ENCODE measurements around the gene GRM7. TPM values are rescaled to one million over a fixed set of nuclear protein-coding genes. Genes with fewer than 3 reads are reported as not detected.

Gene GRM7
- total RNA-seq, 4 donors from 2014 or later = 0.39 TPM; not detected in 3

DNA sequence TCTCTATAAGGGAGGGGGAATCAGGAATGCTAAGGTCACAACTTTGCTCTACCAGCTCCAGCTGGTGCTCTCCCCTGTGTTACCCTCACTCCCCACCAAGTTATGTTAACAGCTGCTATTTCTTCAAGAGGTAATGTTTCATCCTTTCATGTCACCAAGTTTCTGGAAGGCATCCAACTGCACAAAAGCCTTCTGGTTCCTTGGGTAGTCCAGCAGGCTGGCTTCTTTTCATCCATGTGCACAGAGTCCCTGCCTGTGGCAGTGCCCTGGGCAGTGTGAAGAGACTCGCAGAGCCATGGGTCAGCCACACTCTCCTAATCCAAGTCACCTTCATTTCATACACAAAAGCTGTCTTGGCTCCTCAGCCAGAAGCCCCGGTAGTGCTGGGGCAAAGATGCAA lies 903.2 kb downstream of the GRM7 start:
- intact Hi-C loops (cut with DNase I) = no loop called here
- no peak overlapping the region for H3K4me3 ChIP-seq
- no peak for DNase-seq (ENCODE audit: extremely low spot score)
- no peaks in the 10 kb centered on the region for H3K9me3 ChIP-seq
- H3K36me3 ChIP-seq = no peaks in the 10 kb centered on the region
- TF ChIP-seq POLR2AphosphoS5 (IDR thresholded peaks at IDR 0.05) (no peak), POLR2A (IDR thresholded peaks at IDR 0.05; ENCODE audit: low read depth) (no peak), EP300 (IDR thresholded peaks at IDR 0.05) (no peak)
- TF ChIP-seq, protein P1, sequence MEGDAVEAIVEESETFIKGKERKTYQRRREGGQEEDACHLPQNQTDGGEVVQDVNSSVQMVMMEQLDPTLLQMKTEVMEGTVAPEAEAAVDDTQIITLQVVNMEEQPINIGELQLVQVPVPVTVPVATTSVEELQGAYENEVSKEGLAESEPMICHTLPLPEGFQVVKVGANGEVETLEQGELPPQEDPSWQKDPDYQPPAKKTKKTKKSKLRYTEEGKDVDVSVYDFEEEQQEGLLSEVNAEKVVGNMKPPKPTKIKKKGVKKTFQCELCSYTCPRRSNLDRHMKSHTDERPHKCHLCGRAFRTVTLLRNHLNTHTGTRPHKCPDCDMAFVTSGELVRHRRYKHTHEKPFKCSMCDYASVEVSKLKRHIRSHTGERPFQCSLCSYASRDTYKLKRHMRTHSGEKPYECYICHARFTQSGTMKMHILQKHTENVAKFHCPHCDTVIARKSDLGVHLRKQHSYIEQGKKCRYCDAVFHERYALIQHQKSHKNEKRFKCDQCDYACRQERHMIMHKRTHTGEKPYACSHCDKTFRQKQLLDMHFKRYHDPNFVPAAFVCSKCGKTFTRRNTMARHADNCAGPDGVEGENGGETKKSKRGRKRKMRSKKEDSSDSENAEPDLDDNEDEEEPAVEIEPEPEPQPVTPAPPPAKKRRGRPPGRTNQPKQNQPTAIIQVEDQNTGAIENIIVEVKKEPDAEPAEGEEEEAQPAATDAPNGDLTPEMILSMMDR (IDR thresholded peaks at IDR 0.05) = no peak
- H3K27me3 ChIP-seq = no peaks in the 10 kb centered on the region
- no peaks in the 10 kb centered on the region for H3K4me1 ChIP-seq
- H3K27ac ChIP-seq (replicated peaks in 1 of 4) = no peak overlapping the region
- 81% methylated on average over 2 of the region's 2 CpGs for WGBS

DNA sequence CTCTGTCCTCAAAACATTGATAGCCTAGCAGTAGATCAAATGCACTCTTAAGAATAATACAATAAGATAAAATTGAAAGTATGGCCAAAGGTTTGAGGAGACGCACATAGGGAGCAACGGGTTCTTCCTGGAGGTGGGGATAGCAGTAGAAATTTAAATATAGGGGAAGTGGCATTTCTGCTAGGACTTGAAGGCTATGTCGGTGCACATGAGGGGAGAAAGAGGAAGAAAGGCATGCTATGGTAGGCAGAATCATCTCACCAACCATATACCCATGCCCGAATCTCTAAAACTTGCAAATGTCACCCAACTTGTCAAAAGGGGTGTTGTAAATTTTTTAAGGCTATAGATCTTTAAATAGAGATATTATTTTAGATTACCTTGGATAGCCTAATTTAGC lies 905.6 kb downstream of the GRM7 start:
- no peak overlapping the region for H3K4me3 ChIP-seq
- no peaks in the 10 kb centered on the region for H3K27me3 ChIP-seq
- no peaks in the 10 kb centered on the region for H3K36me3 ChIP-seq
- no peaks in the 10 kb centered on the region for H3K4me1 ChIP-seq
- no peak for DNase-seq (ENCODE audit: extremely low spot score)
- intact Hi-C loops (cut with DNase I) = no loop called here
- TF ChIP-seq POLR2A (IDR thresholded peaks at IDR 0.05; ENCODE audit: low read depth) = no peak
- 83% methylated on average over 4 of the region's 4 CpGs for WGBS
- no peaks in the 10 kb centered on the region for H3K9me3 ChIP-seq
- no peak overlapping the region for H3K27ac ChIP-seq (replicated peaks in 1 of 4)

DNA sequence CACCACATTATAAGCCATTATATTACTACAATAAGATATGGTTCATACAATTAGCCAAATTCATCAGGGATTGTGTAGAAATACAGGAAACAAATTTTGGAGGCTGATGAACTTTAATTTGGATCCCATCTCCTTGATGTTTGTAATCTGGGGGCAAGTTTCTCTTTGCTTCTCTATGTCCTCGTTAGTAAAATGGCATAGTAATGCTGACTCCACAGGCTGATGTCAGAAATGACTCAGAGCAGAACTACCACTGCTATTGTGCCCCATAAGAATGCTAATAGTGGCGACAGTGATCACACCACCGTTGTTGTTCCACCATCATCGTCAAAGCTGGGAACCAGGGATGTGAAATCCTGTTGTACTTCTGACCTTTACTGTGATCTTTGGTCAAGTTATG lies 918.4 kb downstream of the GRM7 start:
- no peak for DNase-seq (ENCODE audit: extremely low spot score)
- no peaks in the 10 kb centered on the region for H3K4me1 ChIP-seq
- no peak for TF ChIP-seq POLR2A (IDR thresholded peaks at IDR 0.05; ENCODE audit: low read depth)
- no peaks in the 10 kb centered on the region for H3K27me3 ChIP-seq
- intact Hi-C loops (cut with DNase I) = no loop called here
- peak overlapping the region in 1 of 4 donors; percentile 2 for H3K27ac ChIP-seq (replicated peaks in 1 of 4)
- WGBS = 81% methylated on average over 4 of the region's 4 CpGs
- no peaks in the 10 kb centered on the region for H3K36me3 ChIP-seq
- no peaks in the 10 kb centered on the region for H3K9me3 ChIP-seq
- H3K4me3 ChIP-seq = no peak overlapping the region

DNA sequence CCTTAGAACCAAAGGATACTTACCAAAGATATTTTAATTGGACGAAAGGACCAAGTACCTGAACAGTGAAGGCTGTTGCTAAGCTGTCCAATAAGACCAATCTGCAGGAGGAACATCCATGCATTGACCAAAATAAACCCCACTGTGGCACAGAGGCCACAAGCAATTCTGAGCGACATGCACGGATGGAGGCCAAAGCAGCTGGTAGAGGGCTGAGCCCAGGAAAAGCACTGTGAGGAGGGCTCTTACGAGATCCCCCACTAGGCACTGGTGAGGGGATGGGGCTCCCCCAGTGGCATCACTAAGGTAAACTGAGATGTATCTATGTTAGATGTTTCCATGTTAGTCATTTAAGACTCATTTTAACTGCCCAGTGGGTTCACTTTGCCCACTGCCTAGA lies 920.5 kb downstream of the GRM7 start:
- no peaks in the 10 kb centered on the region for H3K9me3 ChIP-seq
- 92% methylated on average over 4 of the region's 4 CpGs for WGBS
- H3K27me3 ChIP-seq = no peaks in the 10 kb centered on the region
- H3K4me1 ChIP-seq = no peaks in the 10 kb centered on the region
- TF ChIP-seq POLR2A (IDR thresholded peaks at IDR 0.05; ENCODE audit: low read depth) = no peak
- TF ChIP-seq EP300 (IDR thresholded peaks at IDR 0.05) = no peak
- H3K4me3 ChIP-seq = no peak overlapping the region
- no peak overlapping the region for H3K27ac ChIP-seq (replicated peaks in 1 of 4)
- no peaks in the 10 kb centered on the region for H3K36me3 ChIP-seq
- intact Hi-C loops (cut with DNase I) = no loop called here
- no peak for DNase-seq (ENCODE audit: extremely low spot score)

GRCh38 chr3:7787871-7788828 lies 927.2 kb downstream of the GRM7 start:
- WGBS = 68% methylated on average over 5 of the region's 5 CpGs
- DNase-seq (ENCODE audit: extremely low spot score) = no peak
- no peaks in the 10 kb centered on the region for H3K4me1 ChIP-seq
- no peaks in the 10 kb centered on the region for H3K36me3 ChIP-seq
- TF ChIP-seq POLR2AphosphoS5 (IDR thresholded peaks at IDR 0.05) (no peak), POLR2A (IDR thresholded peaks at IDR 0.05; ENCODE audit: low read depth) (no peak), EP300 (IDR thresholded peaks at IDR 0.05) (no peak)
- H3K4me3 ChIP-seq = no peak overlapping the region
- intact Hi-C loops (cut with DNase I) = no loop called here
- no peaks in the 10 kb centered on the region for H3K27me3 ChIP-seq
- no peaks in the 10 kb centered on the region for H3K9me3 ChIP-seq
- H3K27ac ChIP-seq (replicated peaks in 1 of 4) = no peak overlapping the region

DNA sequence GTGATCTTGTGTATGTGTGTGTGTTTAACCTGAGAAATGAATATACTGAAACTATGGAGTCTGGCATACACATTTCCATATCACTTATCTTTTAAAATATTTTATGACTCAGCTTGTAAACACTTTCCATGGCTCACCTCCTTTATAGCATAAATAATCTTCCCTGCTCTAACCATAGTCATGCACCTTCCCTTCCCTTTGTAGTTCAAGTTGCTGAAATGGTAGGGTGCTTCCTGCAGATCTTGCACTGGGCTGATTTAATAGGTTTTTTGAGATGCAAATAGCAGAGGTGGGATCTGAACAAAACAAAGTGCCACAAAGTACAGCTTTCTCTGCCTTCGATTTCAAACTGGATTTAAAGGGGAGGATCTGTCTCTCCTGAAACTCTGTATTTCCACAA lies 928.0 kb downstream of the GRM7 start:
- H3K4me1 ChIP-seq = no peaks in the 10 kb centered on the region
- H3K27ac ChIP-seq (replicated peaks in 1 of 4) = no peak overlapping the region
- no peaks in the 10 kb centered on the region for H3K27me3 ChIP-seq
- intact Hi-C loops (cut with DNase I) = no loop called here
- H3K9me3 ChIP-seq = no peaks in the 10 kb centered on the region
- H3K4me3 ChIP-seq = no peak overlapping the region
- TF ChIP-seq POLR2A (IDR thresholded peaks at IDR 0.05; ENCODE audit: low read depth) (no peak), POLR2AphosphoS5 (IDR thresholded peaks at IDR 0.05) (no peak), EP300 (IDR thresholded peaks at IDR 0.05) (no peak)
- TF ChIP-seq, protein P1 (IDR thresholded peaks at IDR 0.05) = no peak
- WGBS = 67% methylated on average over 1 of the region's 1 CpG
- H3K36me3 ChIP-seq = no peaks in the 10 kb centered on the region
- DNase-seq (ENCODE audit: extremely low spot score) = no peak

Measured in esophagus muscularis mucosa (tissue), 4 donors.